RKO (cell line): ENCODE measurements around the gene TMEFF2.
A peak's percentile ranks its signal among the peaks of the same experiment; 100 is the strongest.

Source experiments
- DNase-seq: peaks from one replicate; pipeline ENCODE4 v3.0.0-alpha.2; 2016; ENCODE audit warnings: low spot score

The TMEFF2 gene

GRCh38 chr2:192011196-192011595 is 183.5 kb downstream of the TMEFF2 start:
- DNase-seq, result no peak

- no peak for DNase-seq
Observed at GRCh38 chr2:192010073-192010472, 184.7 kb downstream of the TMEFF2 start.

GRCh38 chr2:192007581-192008228 is 187.0 kb downstream of the TMEFF2 start:
- DNase-seq, result no peak

GRCh38 chr2:192005211-192005610 is 189.5 kb downstream of the TMEFF2 start:
- no peak for DNase-seq

- no peak for DNase-seq
Observed at GRCh38 chr2:192004188-192004963, 190.4 kb downstream of the TMEFF2 start.

- DNase-seq, result no peak
Observed at GRCh38 chr2:192002418-192002817, 192.3 kb downstream of the TMEFF2 start.

GRCh38 chr2:192000196-192000980 is 194.3 kb downstream of the TMEFF2 start:
- DNase-seq, result no peak

GRCh38 chr2:191999101-191999841 is 195.5 kb downstream of the TMEFF2 start:
- DNase-seq, result no peak

- DNase-seq, result peak; percentile 37
Observed at GRCh38 chr2:191995285-191995684, 199.4 kb downstream of the TMEFF2 start.

- DNase-seq, result no peak
Observed at GRCh38 chr2:191994749-191995148, 200.0 kb downstream of the TMEFF2 start.

GRCh38 chr2:191991442-191991841 is 203.3 kb downstream of the TMEFF2 start:
- DNase-seq, result no peak

GRCh38 chr2:191985740-191986139 is 209.0 kb downstream of the TMEFF2 start:
- DNase-seq, result no peak

- no peak for DNase-seq
Observed at GRCh38 chr2:191983591-191983990, 211.1 kb downstream of the TMEFF2 start.

GRCh38 chr2:191983186-191983585 is 211.5 kb downstream of the TMEFF2 start:
- no peak for DNase-seq

- DNase-seq, result no peak
Observed at GRCh38 chr2:191981706-191982105, 213.0 kb downstream of the TMEFF2 start.

- DNase-seq, result no peak
Observed at GRCh38 chr2:191980483-191980882, 214.2 kb downstream of the TMEFF2 start.

- no peak for DNase-seq
Observed at GRCh38 chr2:191979221-191979730, 215.5 kb downstream of the TMEFF2 start.

GRCh38 chr2:191977754-191978153 is 217.0 kb downstream of the TMEFF2 start:
- DNase-seq, result no peak

- no peak for DNase-seq
Observed at GRCh38 chr2:191976436-191976835, 218.3 kb downstream of the TMEFF2 start.

- no peak for DNase-seq
Observed at GRCh38 chr2:191974676-191975075, 220.1 kb downstream of the TMEFF2 start.

GRCh38 chr2:191970867-191971266 is 223.9 kb downstream of the TMEFF2 start:
- no peak for DNase-seq

- DNase-seq, result no peak
Observed at GRCh38 chr2:191968120-191968519, 226.6 kb downstream of the TMEFF2 start.
